Natural killer cell (primary cell): ENCODE results near the gene DYSF. TPM values are rescaled to one million over a fixed set of nuclear protein-coding genes. Genes with fewer than 3 reads are reported as not detected.

Source experiments
- ATAC-seq, 3 donors: fragments of 150-1000 bp in 2 of 3; fragments of 200-7000 bp in 1 of 3; cut with Tn5 transposase; 1 replicate in 1 of 3; 2 replicates in 2 of 3; pipeline ENCODE4 v1.10.0; 2021; ENCODE audit warnings: mild to moderate bottlenecking in 2 of 3, moderate library complexity in 2 of 3
- DNase-seq, 2 donors: peaks; one replicate each; pipeline versions ENCODE4 v3.0.0 to v3.0.0-alpha.2; 2013 to 2021; ENCODE audit warnings: mixed read lengths in 1 of 2
- H3K27ac ChIP-seq: one replicate; pipeline ENCODE4 v1.5.1; 2013; ENCODE audit warnings: mild to moderate bottlenecking, low read length
- H3K27me3 ChIP-seq: one replicate; pipeline ENCODE4 v1.6.1; 2013; ENCODE audit warnings: low read length; ENCODE audit not compliant: control insufficient read depth, insufficient read depth
- H3K36me3 ChIP-seq: one replicate; pipeline ENCODE4 v1.6.1; 2013; ENCODE audit warnings: low read length; ENCODE audit not compliant: control insufficient read depth, insufficient read depth
- H3K4me1 ChIP-seq: one replicate; pipeline ENCODE4 v1.6.1; 2013; ENCODE audit warnings: low read length; ENCODE audit not compliant: control insufficient read depth, insufficient read depth
- H3K4me3 ChIP-seq: one replicate; pipeline ENCODE4 v1.5.1; 2013; ENCODE audit warnings: low read length
- H3K9me3 ChIP-seq: one replicate; pipeline ENCODE4 v1.6.1; 2013; ENCODE audit warnings: low read length; ENCODE audit not compliant: control insufficient read depth, insufficient read depth
- H3K27ac Mint-ChIP-seq, 2 donors: one replicate each; pipeline ENCODE4 v1.8.0; 2022; ENCODE audit warnings: mild to moderate bottlenecking in 2 of 2, mixed read lengths in 2 of 2, moderate library complexity in 1 of 2
- H3K27me3 Mint-ChIP-seq, 2 donors: one replicate each; pipeline ENCODE4 v1.8.0; 2022; ENCODE audit warnings: low read depth in 2 of 2, mixed read lengths in 2 of 2
- H3K36me3 Mint-ChIP-seq: one replicate; pipeline ENCODE4 v1.8.0; 2022; ENCODE audit warnings: mixed read lengths
- H3K4me1 Mint-ChIP-seq, 2 donors: one replicate each; pipeline ENCODE4 v1.8.0; 2022; ENCODE audit warnings: mixed read lengths in 2 of 2
- H3K4me3 Mint-ChIP-seq: one replicate; pipeline ENCODE4 v1.8.0; 2022; ENCODE audit warnings: mild to moderate bottlenecking, moderate library complexity, mixed read lengths
- H3K9me3 Mint-ChIP-seq, 2 donors: one replicate each; pipeline ENCODE4 v1.8.0; 2022; ENCODE audit warnings: mixed read lengths in 2 of 2
- WGBS: methylation state at CpG from one replicate; pipeline ENCODE4 v1.1.7; 2013; ENCODE audit warnings: missing lambda C conversion rate; ENCODE audit not compliant: insufficient coverage; 5-methylcytosine and 5-hydroxymethylcytosine counted together
- intact Hi-C: fragments of 100-400 bp; cut with micrococcal nuclease; formaldehyde crosslinking; loops from one replicate; pipeline ENCODE4 v1.14.2; 2022
- total RNA-seq, 4 donors: library from RNA; stranded (reverse); fragments of 120-200 nt in 1 of 4; gene quantifications; one replicate each; pipeline versions ENCODE4 v1.2.3 to v1.2.4, GENCODE V29; 2013 to 2022
- TF ChIP-seq, protein P1 (sequence below): fragments of 200-600 bp; IDR thresholded peaks from one replicate; pipeline ENCODE4 v1.8.0; 2022; ENCODE audit warnings: antibody characterized with exemption

The DYSF gene
- total RNA-seq, 3 donors from 2014 or later (not counting 1 experiment from before 2014, with no cell fraction given), result 11.4 to 19.5 (median 12.4) TPM

GRCh38 chr2:71462056-71462605, 8.8 kb downstream of the DYSF start:
- Histone ChIP-seq H3K9me3 (peaks cover 6% of the 10 kb centered on the region), H3K27me3 (peaks cover 13% of the 10 kb centered on the region), H3K4me3 (no peak overlapping the region), H3K27ac (no peak overlapping the region), H3K4me1 (peaks cover 11% of the 10 kb centered on the region), H3K36me3 (no peaks in the 10 kb centered on the region)
- ATAC-seq (no peak), DNase-seq (no peak)
- Mint-ChIP-seq H3K4me3 (no peak overlapping the region), H3K36me3 (no peaks in the 10 kb centered on the region), H3K4me1 (peaks cover 5% of the 10 kb centered on the region in 2 donors), H3K27me3 (peaks cover 4 to 11% of the 10 kb centered on the region in 2 donors), H3K27ac (no peak overlapping the region), H3K9me3 (no peaks in the 10 kb centered on the region)
- intact Hi-C loops, result no loop called here
- whole genome bisulfite sequencing, result 96% methylated on average over 8 of the region's 8 CpGs
- TF ChIP-seq, protein P1, sequence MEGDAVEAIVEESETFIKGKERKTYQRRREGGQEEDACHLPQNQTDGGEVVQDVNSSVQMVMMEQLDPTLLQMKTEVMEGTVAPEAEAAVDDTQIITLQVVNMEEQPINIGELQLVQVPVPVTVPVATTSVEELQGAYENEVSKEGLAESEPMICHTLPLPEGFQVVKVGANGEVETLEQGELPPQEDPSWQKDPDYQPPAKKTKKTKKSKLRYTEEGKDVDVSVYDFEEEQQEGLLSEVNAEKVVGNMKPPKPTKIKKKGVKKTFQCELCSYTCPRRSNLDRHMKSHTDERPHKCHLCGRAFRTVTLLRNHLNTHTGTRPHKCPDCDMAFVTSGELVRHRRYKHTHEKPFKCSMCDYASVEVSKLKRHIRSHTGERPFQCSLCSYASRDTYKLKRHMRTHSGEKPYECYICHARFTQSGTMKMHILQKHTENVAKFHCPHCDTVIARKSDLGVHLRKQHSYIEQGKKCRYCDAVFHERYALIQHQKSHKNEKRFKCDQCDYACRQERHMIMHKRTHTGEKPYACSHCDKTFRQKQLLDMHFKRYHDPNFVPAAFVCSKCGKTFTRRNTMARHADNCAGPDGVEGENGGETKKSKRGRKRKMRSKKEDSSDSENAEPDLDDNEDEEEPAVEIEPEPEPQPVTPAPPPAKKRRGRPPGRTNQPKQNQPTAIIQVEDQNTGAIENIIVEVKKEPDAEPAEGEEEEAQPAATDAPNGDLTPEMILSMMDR, result no peak

DNA sequence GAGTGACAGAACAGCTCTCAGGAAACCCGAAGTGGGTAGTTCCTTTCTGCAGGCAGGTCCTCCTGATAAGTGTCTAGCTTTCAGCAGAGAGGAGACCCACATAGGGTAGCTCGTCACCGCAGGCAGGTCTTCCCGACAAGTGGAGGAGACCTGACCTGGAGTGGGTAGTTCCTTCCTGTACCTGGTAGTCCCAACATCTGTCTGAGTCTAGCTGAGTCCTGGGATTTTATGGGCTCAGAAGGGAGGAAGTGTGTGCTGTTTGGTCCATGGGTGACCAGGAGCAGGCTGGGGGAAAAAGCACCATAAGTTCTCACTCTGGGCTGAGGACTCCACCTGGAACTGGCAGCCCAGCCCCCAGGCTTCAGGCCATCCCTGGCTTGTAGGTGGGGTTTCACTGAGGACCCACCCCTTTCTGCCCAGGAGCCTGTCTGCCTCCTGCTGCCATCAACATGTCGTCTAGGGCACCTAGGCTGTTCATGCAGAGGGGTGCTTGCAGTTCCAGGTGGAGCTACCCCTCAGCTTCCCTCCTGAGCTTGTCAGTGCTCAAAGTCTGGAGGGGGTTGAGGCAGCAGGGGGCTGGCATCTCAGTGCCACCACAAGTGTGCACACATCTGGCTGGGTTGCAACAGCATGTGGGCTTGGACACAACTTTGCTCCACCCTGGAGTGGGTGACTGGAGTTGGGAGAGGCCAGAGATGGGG, 9.4 kb downstream of the DYSF start:
- ATAC-seq, result no peak
- H3K4me1 Mint-ChIP-seq, result peaks cover 9 to 10% of the 10 kb centered on the region in 2 donors

GRCh38 chr2:71463342-71463654, 9.9 kb downstream of the DYSF start:
- peaks cover 10 to 22% of the 10 kb centered on the region in 2 donors for H3K27me3 Mint-ChIP-seq
- TF ChIP-seq, protein P1, result no peak
- H3K27ac Mint-ChIP-seq, result no peak overlapping the region
- peaks cover 9 to 10% of the 10 kb centered on the region in 2 donors for H3K4me1 Mint-ChIP-seq
- Histone ChIP-seq H3K27me3 (peaks cover 20% of the 10 kb centered on the region), H3K36me3 (no peaks in the 10 kb centered on the region), H3K9me3 (peaks cover 6% of the 10 kb centered on the region), H3K27ac (no peak overlapping the region), H3K4me1 (peaks cover 11% of the 10 kb centered on the region), H3K4me3 (no peak overlapping the region)
- H3K36me3 Mint-ChIP-seq, result no peaks in the 10 kb centered on the region
- intact Hi-C loops, result no loop called here
- ATAC-seq (no peak), DNase-seq (no peak)
- H3K4me3 Mint-ChIP-seq, result no peak overlapping the region
- 88% methylated on average over 7 of the region's 7 CpGs for WGBS
- H3K9me3 Mint-ChIP-seq, result no peaks in the 10 kb centered on the region

More for the DNA sequence above, 9.4 kb downstream of the DYSF start:
- 83% methylated on average over 5 of the region's 5 CpGs for WGBS
- TF ChIP-seq, protein P1, result no peak
- Mint-ChIP-seq H3K27ac (no peak overlapping the region), H3K36me3 (no peaks in the 10 kb centered on the region), H3K9me3 (no peaks in the 10 kb centered on the region), H3K4me3 (no peak overlapping the region), H3K27me3 (peaks cover 8 to 18% of the 10 kb centered on the region in 2 donors)
- Histone ChIP-seq H3K27ac (no peak overlapping the region), H3K9me3 (peaks cover 6% of the 10 kb centered on the region), H3K36me3 (no peaks in the 10 kb centered on the region), H3K27me3 (peaks cover 17% of the 10 kb centered on the region), H3K4me3 (no peak overlapping the region), H3K4me1 (peaks cover 11% of the 10 kb centered on the region)
- DNase-seq, result no peak
- intact Hi-C loops, result no loop called here
